ENCODE data around the gene MS4A4E. TPM values are rescaled to one million over a fixed set of nuclear protein-coding genes. Genes with fewer than 3 reads are reported as not detected.
A peak's percentile ranks its signal among the peaks of the same experiment; 100 is the strongest.

Gene MS4A4E
- total and polyA plus RNA-seq, 2 of the 13 experiments (the other 11 are each of a cell fraction or from before 2014, with no cell fraction given), result not detected

GRCh38 chr11:60261014-60261413 is 18.1 kb upstream of the MS4A4E start:
- ChIA-PET CTCF (ENCODE audit: low intra/inter-chr PET ratio, low total read pairs) (no interaction called here), POLR2A (no interaction called here)
- Histone ChIP-seq H3K9ac (ENCODE audit: insufficient read depth, low read depth, low read length) (no peak overlapping the region), H3K79me2 (ENCODE audit: insufficient read depth, low read length) (no peaks in the 10 kb centered on the region), H3K4me2 (ENCODE audit: low read depth, low read length) (no peak overlapping the region), H4K20me1 (ENCODE audit: insufficient read depth, low read length) (no peaks in the 10 kb centered on the region), H3K9me3 (ENCODE audit: low read length) (no peaks in the 10 kb centered on the region), H3K4me1 (ENCODE audit: insufficient read depth, low read length) (no peaks in the 10 kb centered on the region), H3K4me3 (replicated peaks in 1 of 3; ENCODE audit: insufficient read depth in 1 of 3, low read depth in 2 of 3, low read length in 3 of 3) (no peak overlapping the region), H2AFZ (ENCODE audit: low read length) (no peak overlapping the region), H3K36me3 (replicated peaks in 1 of 2; ENCODE audit: control insufficient read depth in 1 of 2, insufficient read depth in 2 of 2, low read length in 2 of 2) (no peaks in the 10 kb centered on the region), H3K27ac (ENCODE audit: extremely low read length, insufficient read depth, low read length) (no peak overlapping the region), H3K27me3 (ENCODE audit: control insufficient read depth in 1 of 2, insufficient read depth in 2 of 2, low read length in 2 of 2) (no peaks in the 10 kb centered on the region; a peak in 1 of 5 replicates)
- no TSS peak for BruUV-seq (replicated peaks)
- no peak for TF ChIP-seq YY1 (IDR thresholded peaks at IDR 0.05; ENCODE audit: insufficient read depth, insufficient replicate concordance, low read depth, low read length)
- in situ Hi-C loops (cut with HindIII; ENCODE audit: extremely low pct_ligation_motif_present, low pct_unique_long_range_greater_than_20kb), result loop anchor here (25.0 kb wide), 1 partner anchor 351 kb away; no protein-coding TSS in a partner anchor
- FAIRE-seq, result no peak
- DNase-seq (ENCODE audit: low spot score), result no peak
- ATAC-seq, result no peak
- WGBS (ENCODE audit: low lambda C conversion rate), result 42% methylated on average over 4 of the region's 4 CpGs
- intact Hi-C loops (cut with micrococcal nuclease; ENCODE audit: unreplicated experiment), result no loop called here

GRCh38 chr11:60257956-60258722 is 15.2 kb upstream of the MS4A4E start:
- no TSS peak for BruUV-seq (replicated peaks)

More at GRCh38 chr11:60257956-60258722, 15.2 kb upstream of the MS4A4E start:
- intact Hi-C loops (cut with micrococcal nuclease; ENCODE audit: unreplicated experiment) (no loop called here), in situ Hi-C loops (cut with HindIII; ENCODE audit: extremely low pct_ligation_motif_present, low pct_unique_long_range_greater_than_20kb) (loop anchor here (25.0 kb wide), 1 partner anchor 354 kb away; no protein-coding TSS in a partner anchor)
- Histone ChIP-seq H3K4me3 (replicated peaks in 1 of 3; ENCODE audit: insufficient read depth in 1 of 3, low read depth in 2 of 3, low read length in 3 of 3) (no peak overlapping the region), H3K36me3 (replicated peaks in 1 of 2; ENCODE audit: control insufficient read depth in 1 of 2, insufficient read depth in 2 of 2, low read length in 2 of 2) (no peaks in the 10 kb centered on the region), H3K27me3 (ENCODE audit: control insufficient read depth in 1 of 2, insufficient read depth in 2 of 2, low read length in 2 of 2) (no peaks in the 10 kb centered on the region; a peak in 1 of 5 replicates), H2AFZ (ENCODE audit: low read length) (no peak overlapping the region), H3K4me2 (ENCODE audit: low read depth, low read length) (no peak overlapping the region), H3K4me1 (ENCODE audit: insufficient read depth, low read length) (no peaks in the 10 kb centered on the region), H3K79me2 (ENCODE audit: insufficient read depth, low read length) (no peaks in the 10 kb centered on the region), H3K27ac (ENCODE audit: extremely low read length, insufficient read depth, low read length) (no peak overlapping the region), H4K20me1 (ENCODE audit: insufficient read depth, low read length) (no peaks in the 10 kb centered on the region), H3K9me3 (ENCODE audit: low read length) (no peaks in the 10 kb centered on the region), H3K9ac (ENCODE audit: insufficient read depth, low read depth, low read length) (no peak overlapping the region)
- TF ChIP-seq JDP2 (CRISPR knock-in tag; IDR thresholded peaks at IDR 0.05; ENCODE audit: borderline replicate concordance) (no peak), CREB1 (IDR thresholded peaks at IDR 0.05) (peak; percentile 27; the same call in 1 of the 2 replicates), CREB1 (CRISPR knock-in tag; IDR thresholded peaks at IDR 0.05) (no peak)
- FAIRE-seq, result no peak
- ChIA-PET CTCF (ENCODE audit: low intra/inter-chr PET ratio, low total read pairs) (no interaction called here), POLR2A (no interaction called here)
- no peak for DNase-seq (ENCODE audit: low spot score)
- 0% methylated on average over 4 of the region's 4 CpGs for WGBS (ENCODE audit: low lambda C conversion rate)
- ATAC-seq, result no peak

All from HepG2 (cell line).